Fibroblast of the aortic adventitia (primary cell): ENCODE results near the gene PLAC9. TPM values are rescaled to one million over a fixed set of nuclear protein-coding genes. Genes with fewer than 3 reads are reported as not detected.

Experiments used
- DNase-seq: peaks from one replicate; pipeline ENCODE4 v3.0.0-alpha.2; 2010; ENCODE audit warnings: low read depth
- H3K4me3 ChIP-seq: 2 replicates; pipeline ENCODE4 v1.5.1; 2011; ENCODE audit warnings: low read depth, mild to moderate bottlenecking, control low read depth, low read length, moderate library complexity
- CTCF ChIP-seq: IDR thresholded peaks from 2 replicates; pipeline ENCODE4 v1.5.1; 2011; ENCODE audit warnings: mild to moderate bottlenecking, low read length, control low read depth, inconsistent platforms; ENCODE audit not compliant: insufficient read depth
- total RNA-seq: library from RNA; depleted of rRNA; stranded (reverse); fragments of >200 nt; gene quantifications from 2 replicates; pipeline ENCODE4 v1.2.3, GENCODE V29; 2012; ENCODE audit warnings: low replicate concordance

PLAC9 gene
- total RNA-seq, 1 donor = 32.1 TPM

GRCh38 chr10:80187465-80188409, 55.2 kb downstream of the PLAC9 start:
- TF ChIP-seq CTCF = no peak
- H3K4me3 ChIP-seq = no peak overlapping the region
- no peak for DNase-seq

GRCh38 chr10:80188713-80189112, 56.2 kb downstream of the PLAC9 start:
- TF ChIP-seq CTCF = no peak
- no peak for DNase-seq
- no peak overlapping the region for H3K4me3 ChIP-seq

GRCh38 chr10:80191589-80192270, 59.2 kb downstream of the PLAC9 start:
- H3K4me3 ChIP-seq = no peak overlapping the region
- no peak for DNase-seq
- TF ChIP-seq CTCF = no peak

GRCh38 chr10:80192553-80192952, 60.0 kb downstream of the PLAC9 start:
- DNase-seq = no peak
- TF ChIP-seq CTCF = no peak
- H3K4me3 ChIP-seq = no peak overlapping the region

- no peak for DNase-seq
- no peak for TF ChIP-seq CTCF
- no peak overlapping the region for H3K4me3 ChIP-seq
These were observed 62.0 kb downstream of the PLAC9 start for GRCh38 chr10:80194373-80195045.

Other genes with a start within 250 kb of the PLAC9 start
- not detected in 2 replicates for gene SFTPD, start 183.6 kb upstream of the PLAC9 start, total RNA-seq
- gene TMEM254, start 54.1 kb upstream of the PLAC9 start, total RNA-seq = 2.9 and 11.2 TPM in 2 replicates
- 51.1 and 153 TPM in 2 replicates for gene ANXA11, start 72.8 kb downstream of the PLAC9 start, total RNA-seq
- gene MAT1A, start 156.9 kb downstream of the PLAC9 start, total RNA-seq = not detected in 2 replicates
- gene DYDC1, start 224.0 kb downstream of the PLAC9 start, total RNA-seq = not detected in 2 replicates
- not detected in 2 replicates for gene DYDC2, start 224.1 kb downstream of the PLAC9 start, total RNA-seq